GM18505 (cell line): Measurements from ENCODE around the gene POLR1G.
"Not testable (repeated sequence)": the region's sequence is repeated elsewhere in the genome, so short reads cannot be mapped to it uniquely, and the experiment has no call there.

Experiments used
- ATAC-seq: cut with Tn5 transposase; IDR thresholded peaks from one replicate; pipeline ENCODE4 v1.9.1; 2021; ENCODE audit not compliant: unreplicated experiment
- POLR2A ChIP-seq: IDR thresholded peaks from 4 replicates; pipeline ENCODE4 v1.6.1; 2011; ENCODE audit warnings: borderline replicate concordance; ENCODE audit not compliant: insufficient read depth, insufficient read length; ENCODE audit errors: extremely low read depth

The POLR1G gene

GRCh38 chr19:45419396-45419795, 13.0 kb downstream of the POLR1G start:
- no peak for TF ChIP-seq POLR2A
- peak; percentile 47 for ATAC-seq

DNA sequence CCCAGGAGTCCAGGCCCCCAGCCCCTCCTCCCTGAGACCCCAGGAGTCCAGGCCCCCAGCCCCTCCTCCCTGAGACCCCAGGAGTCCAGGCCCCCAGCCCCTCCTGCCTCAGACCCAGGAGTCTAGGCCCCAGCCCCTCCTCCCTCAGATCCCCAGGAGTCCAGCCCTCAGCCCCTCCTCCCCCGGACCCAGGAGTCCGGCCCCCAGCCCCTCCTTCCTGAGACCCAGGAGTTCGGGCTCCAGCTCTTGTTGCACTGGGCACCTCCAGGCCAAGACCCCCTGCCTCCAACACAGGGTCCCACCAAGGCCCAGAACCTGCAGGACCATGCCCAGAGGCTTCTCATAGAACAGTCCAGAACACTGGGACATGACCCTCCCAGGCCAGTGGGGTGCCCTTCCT, 13.5 kb downstream of the POLR1G start:
- no peak for TF ChIP-seq POLR2A
- no peak for ATAC-seq

DNA sequence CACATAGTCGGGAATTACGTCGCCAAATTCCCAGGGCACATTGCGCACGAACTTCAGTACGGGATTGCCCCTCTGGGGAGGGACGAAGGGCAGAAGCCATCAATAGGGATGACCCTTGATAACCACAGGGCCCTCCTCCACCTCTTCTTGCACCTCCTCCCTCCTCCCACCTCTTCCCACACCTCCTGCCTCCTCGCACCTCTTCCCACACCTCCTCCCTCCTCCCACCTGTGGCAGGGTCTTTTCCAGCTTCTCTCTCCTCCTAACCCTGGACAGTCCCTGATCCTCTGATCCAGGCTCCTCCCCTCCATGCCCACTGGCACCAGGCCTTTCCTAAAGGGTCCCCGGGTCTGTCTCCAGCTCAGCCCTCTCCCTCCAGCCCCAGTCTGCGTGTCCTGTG, 13.9 kb downstream of the POLR1G start:
- ATAC-seq = no peak
- TF ChIP-seq POLR2A = no peak

DNA sequence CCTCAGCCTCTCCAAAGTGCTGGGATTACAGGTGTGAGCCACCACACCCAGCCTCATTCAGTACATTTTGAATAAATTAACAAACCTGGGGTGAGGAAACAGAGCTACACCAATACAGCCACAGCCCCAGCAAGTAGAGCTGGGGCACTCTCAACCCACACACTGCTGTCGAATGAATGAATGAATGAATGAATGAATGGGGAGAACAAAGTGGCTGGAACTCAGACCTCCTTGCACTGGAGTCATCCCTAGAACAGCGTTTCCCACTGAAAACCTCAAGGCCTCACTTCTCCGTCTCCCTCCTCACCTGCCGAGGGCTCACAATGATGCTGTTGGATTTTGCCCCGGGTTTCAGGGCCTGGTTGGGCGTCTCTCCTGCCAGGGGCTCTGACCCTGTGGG, 14.4 kb downstream of the POLR1G start:
- no peak for TF ChIP-seq POLR2A
- no peak for ATAC-seq

DNA sequence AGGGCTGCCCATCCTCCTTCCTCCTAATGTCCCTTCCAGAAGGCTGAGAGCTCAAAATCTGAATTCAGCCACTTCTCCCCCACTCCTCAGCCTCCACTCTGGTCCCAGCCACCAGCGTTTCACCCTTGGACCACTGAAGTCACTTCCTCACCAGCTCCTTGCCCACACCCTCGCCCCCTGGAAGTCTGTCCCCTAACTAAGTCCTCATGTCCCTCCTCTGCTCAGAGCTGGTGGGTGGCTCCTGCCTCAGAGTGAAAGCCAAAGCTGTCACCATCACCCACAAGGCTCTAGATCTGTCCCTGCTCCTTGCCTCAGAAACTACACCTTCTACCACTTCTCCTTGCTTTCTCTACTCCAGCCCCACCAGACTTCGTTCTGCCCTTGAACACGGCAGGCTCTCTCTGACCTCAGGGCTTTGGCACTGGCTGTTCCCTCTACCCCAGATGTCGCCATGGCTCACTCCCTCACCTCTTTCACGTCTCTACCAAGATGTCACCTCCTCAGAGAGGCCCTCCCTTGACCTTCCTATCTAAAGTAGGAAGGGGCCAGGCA, 15.6 kb downstream of the POLR1G start:
- no peak for ATAC-seq

GRCh38 chr19:45423033-45423588, 16.7 kb downstream of the POLR1G start:
- ATAC-seq = no peak
- TF ChIP-seq POLR2A = no peak

More for the DNA sequence above, 15.6 kb downstream of the POLR1G start:
- TF ChIP-seq POLR2A = no peak

GRCh38 chr19:45423589-45424190, 17.2 kb downstream of the POLR1G start, which contains the start of gene ERCC1:
ERCC1 (minus strand) TSS chr19:45423917; CDS start chr19:45423374, 543 bp downstream.
- peak; percentile 89 for TF ChIP-seq POLR2A
- peak; percentile 60 for ATAC-seq

GRCh38 chr19:45424191-45425058, 18.0 kb downstream of the POLR1G start:
- peak; percentile 10 for ATAC-seq
- no peak for TF ChIP-seq POLR2A

DNA sequence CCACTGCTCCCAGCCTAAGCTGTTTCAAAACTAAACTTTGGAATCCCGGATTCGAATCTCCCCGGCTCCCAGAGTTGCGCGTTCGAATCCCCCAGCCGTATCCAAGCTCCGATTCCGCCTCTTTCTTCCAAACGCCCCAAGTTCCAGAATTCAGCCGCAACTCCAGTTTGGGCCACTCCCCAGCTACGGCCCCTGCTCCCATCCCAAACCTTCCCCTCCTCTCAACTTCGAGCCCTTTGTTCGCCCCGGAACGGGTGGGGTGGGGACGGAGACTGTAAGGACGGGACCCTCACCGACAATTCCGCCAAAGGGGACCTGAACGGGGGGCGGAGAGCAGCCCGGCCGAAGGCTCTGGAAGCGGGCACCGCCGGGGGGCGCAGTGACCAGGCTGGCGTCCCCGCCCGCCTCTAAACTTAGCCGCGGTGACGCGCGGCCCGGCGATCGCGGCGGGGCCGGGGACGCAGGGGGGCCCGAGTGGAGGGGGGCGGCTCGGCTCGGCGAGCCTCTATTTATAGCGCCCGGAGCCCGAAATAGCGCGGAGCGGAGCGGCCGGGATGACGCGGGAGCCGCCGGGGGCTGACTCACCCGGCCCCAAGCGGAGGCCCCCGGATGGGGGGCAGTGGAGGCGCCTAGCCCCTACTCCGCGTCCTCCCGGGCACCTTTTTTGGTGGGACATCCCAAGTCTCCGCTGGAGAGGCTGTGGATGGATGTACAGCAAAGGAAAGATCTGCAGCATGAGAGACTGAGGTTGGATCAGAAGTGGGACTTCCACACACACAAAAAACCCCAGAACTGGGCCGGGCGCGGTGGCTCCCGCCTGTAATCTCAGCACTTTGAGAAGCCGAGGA, 22.2 kb downstream of the POLR1G start:
- ATAC-seq = no peak
- no peak for TF ChIP-seq POLR2A

DNA sequence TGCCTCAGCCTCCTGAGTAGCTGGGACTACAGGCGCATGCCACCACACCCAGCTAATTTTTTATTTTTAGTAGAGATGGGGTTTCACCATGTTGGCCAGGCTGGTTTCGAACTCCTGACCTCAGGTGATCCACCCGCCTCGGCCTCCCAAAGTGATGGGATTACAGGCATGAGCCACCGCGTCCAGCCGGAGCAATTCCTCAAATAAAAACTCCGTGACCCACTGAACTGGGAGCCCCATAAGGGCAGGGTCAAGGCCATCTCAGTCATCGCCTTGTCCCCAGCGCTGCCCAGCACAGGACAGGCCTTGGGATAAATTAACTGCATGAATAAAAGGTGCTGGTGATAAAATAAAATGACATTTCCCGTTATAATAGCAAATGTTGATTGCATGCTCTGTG, 23.5 kb downstream of the POLR1G start:
- ATAC-seq = not testable (repeated sequence)

DNA sequence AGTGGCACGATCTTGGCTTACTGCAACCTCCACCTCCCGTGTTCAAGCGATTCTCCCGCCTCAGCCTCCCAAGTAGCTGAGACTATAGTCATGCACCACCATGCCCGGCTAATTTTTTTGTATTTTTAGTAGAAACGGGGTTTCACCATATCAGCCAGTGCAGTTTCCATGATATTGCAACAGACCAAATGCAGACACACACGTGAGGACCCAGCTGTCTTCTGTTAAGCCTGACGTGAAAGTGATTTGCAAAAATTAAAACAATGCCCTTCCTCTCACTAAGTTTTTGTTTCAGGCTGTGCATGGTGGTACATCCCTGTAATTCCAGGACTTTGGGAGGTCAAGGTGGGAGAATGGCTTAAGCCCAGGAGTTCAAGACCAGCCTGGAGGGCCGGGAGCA, 24.6 kb downstream of the POLR1G start:
- not testable (repeated sequence) for ATAC-seq

- ATAC-seq = not testable (repeated sequence)
Measured at GRCh38 chr19:45432543-45432942, 26.1 kb downstream of the POLR1G start.

DNA sequence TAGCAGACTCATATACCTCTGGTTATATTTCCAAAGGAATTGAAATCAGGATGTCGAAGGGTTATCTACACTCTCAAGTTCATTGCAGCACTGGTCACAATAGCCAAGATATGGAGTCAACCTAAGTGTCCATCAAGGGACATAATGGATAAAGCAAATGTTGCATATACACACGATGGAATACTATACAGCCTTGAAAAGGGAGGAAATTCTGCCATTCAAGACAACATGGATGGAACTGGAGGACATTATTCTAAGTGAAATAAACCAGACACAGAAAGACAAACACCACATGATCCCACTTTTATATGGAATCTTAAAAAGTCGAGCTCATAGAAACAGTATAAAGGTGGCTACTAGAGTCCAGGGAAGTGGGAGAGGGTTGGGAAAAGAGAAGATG, 30.9 kb downstream of the POLR1G start:
- TF ChIP-seq POLR2A = no peak
- no peak for ATAC-seq
